Left lung (tissue), 10 donors: Measurements from ENCODE around the gene MTHFD1L. TPM values are rescaled to one million over a fixed set of nuclear protein-coding genes. Genes with fewer than 3 reads are reported as not detected.
A peak's percentile ranks its signal among the peaks of the same experiment; 100 is the strongest.

Source experiments
- ATAC-seq: fragments of 200-7000 bp; cut with Tn5 transposase; one replicate; pipeline ENCODE4 v1.9.1; 2020; ENCODE audit warnings: moderate library complexity
- DNase-seq, 4 donors: peaks; one replicate each; pipeline ENCODE4 v3.0.0-alpha.2; 2013 to 2020
- H3K27ac ChIP-seq, 2 donors: fragments of 200-600 bp; sonication (generic) in 1 of 2; one replicate each; pipeline versions ENCODE4 v1.5.0 to v1.8.0; 2020 to 2021
- H3K27me3 ChIP-seq, 2 donors: fragments of 200-600 bp; sonication (generic) in 1 of 2; one replicate each; pipeline versions ENCODE4 v1.5.0 to v1.8.0; 2020 to 2021
- H3K36me3 ChIP-seq, 2 donors: fragments of 200-600 bp; sonication (generic) in 1 of 2; one replicate each; pipeline versions ENCODE4 v1.5.0 to v1.8.0; 2020 to 2021
- H3K4me1 ChIP-seq, 2 donors: fragments of 200-600 bp; one replicate each; pipeline ENCODE4 v1.8.0; 2021
- H3K4me3 ChIP-seq, 2 donors: fragments of 200-600 bp; sonication (generic) in 1 of 2; one replicate each; pipeline versions ENCODE4 v1.5.0 to v1.8.0; 2020 to 2021; ENCODE audit warnings: mild to moderate bottlenecking in 1 of 2
- H3K9me3 ChIP-seq, 2 donors: fragments of 200-600 bp; sonication (generic) in 1 of 2; one replicate each; pipeline versions ENCODE4 v1.5.0 to v1.8.0; 2020 to 2021
- CTCF ChIP-seq, 2 donors: fragments of 200-600 bp; sonication (generic) in 1 of 2; IDR thresholded peaks; one replicate each; pipeline versions ENCODE4 v1.5.0 to v1.8.0; 2021; ENCODE audit warnings: antibody characterized with exemption in 2 of 2
- intact Hi-C, 2 donors: fragments of 100-400 bp; cut with DNase I; formaldehyde crosslinking; loops; one replicate each; pipeline versions ENCODE4 v1.11.2 to v1.14.2; 2022
- polyA plus RNA-seq, 6 donors: library from polyadenylated mRNA; unstranded; fragments of 120-200 nt; gene quantifications; one replicate each; pipeline ENCODE4 v1.2.1, GENCODE V29; 2013; ENCODE audit not compliant: insufficient read length in 6 of 6
- total RNA-seq, 2 donors: library from RNA; stranded (reverse); fragmentation: NEBNext Ultra II Directional; extraction: Animal tissue kit (Norgen Biotek cat#: 25700); gene quantifications; one replicate each; pipeline ENCODE4 v1.2.1, GENCODE V29; 2021
- donor health status: DM: no; HTN: yes; CAD: no.
- donor health status: DM: no; HTN: no; CAD: no.

MTHFD1L gene
- total and polyA plus RNA-seq, 8 donors: 11.9 to 38.2 (median 16.0) TPM

- no peak overlapping the region for H3K4me3 ChIP-seq
- no peak for TF ChIP-seq CTCF (IDR thresholded peaks at IDR 0.05)
- H3K27ac ChIP-seq: no peak overlapping the region
- DNase-seq (no peak), ATAC-seq (no peak)
- no peaks in the 10 kb centered on the region for H3K4me1 ChIP-seq
- no peaks in the 10 kb centered on the region for H3K36me3 ChIP-seq
- H3K27me3 ChIP-seq: no peaks in the 10 kb centered on the region
- no peaks in the 10 kb centered on the region for H3K9me3 ChIP-seq
- intact Hi-C loops: no loop called here
Measured at GRCh38 chr6:151128763-151129370, 263.4 kb downstream of the MTHFD1L start.

DNA sequence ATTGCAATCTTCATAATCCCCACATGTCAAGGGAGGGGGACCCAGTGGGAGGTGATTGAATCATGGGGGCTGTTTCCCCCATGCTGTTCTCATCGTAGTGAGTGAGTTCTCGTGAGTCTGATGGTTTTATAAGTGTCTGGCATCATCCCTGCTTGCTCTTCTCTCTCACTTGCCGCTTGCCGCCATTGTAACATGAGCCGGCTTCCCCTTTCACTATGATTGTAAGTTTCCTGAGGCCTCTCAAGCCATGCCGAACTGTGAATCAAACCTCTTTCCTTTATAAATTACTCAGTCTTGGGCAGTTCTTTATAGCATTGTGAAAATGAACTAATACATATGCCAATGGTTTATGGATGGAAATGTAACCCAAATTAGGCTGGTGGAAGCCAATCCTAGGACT, 264.8 kb downstream of the MTHFD1L start:
- Histone ChIP-seq H3K27me3 (no peaks in the 10 kb centered on the region), H3K9me3 (no peaks in the 10 kb centered on the region), H3K4me1 (no peaks in the 10 kb centered on the region), H3K36me3 (no peaks in the 10 kb centered on the region), H3K4me3 (no peak overlapping the region), H3K27ac (no peak overlapping the region)
- intact Hi-C loops: no loop called here
- DNase-seq: no peak
- ATAC-seq: no peak
- no peak for TF ChIP-seq CTCF (IDR thresholded peaks at IDR 0.05)

- intact Hi-C loops: no loop called here
- Histone ChIP-seq H3K27ac (no peak overlapping the region), H3K9me3 (no peaks in the 10 kb centered on the region), H3K27me3 (no peaks in the 10 kb centered on the region), H3K36me3 (no peaks in the 10 kb centered on the region), H3K4me1 (no peaks in the 10 kb centered on the region), H3K4me3 (no peak overlapping the region)
- TF ChIP-seq CTCF (IDR thresholded peaks at IDR 0.05): no peak
- no peak for ATAC-seq
- DNase-seq: peak in 2 of 4 donors; percentile 67 to 75
Measured at GRCh38 chr6:151131324-151132007, 266.0 kb downstream of the MTHFD1L start.

- no peaks in the 10 kb centered on the region for H3K36me3 ChIP-seq
Measured at GRCh38 chr6:151136141-151136755, 270.7 kb downstream of the MTHFD1L start.

More at GRCh38 chr6:151136141-151136755, 270.7 kb downstream of the MTHFD1L start:
- DNase-seq (no peak), ATAC-seq (peak; percentile 54)
- H3K4me1 ChIP-seq: no peaks in the 10 kb centered on the region
- no peaks in the 10 kb centered on the region for H3K9me3 ChIP-seq
- intact Hi-C loops: no loop called here
- peak overlapping the region in 1 of 2 donors; percentile 42 for H3K27ac ChIP-seq
- no peak overlapping the region for H3K4me3 ChIP-seq
- TF ChIP-seq CTCF (IDR thresholded peaks at IDR 0.05): no peak
- no peaks in the 10 kb centered on the region for H3K27me3 ChIP-seq
